Colonic mucosa (tissue), 4 donors: Measurements from ENCODE around the gene SLC25A45. TPM values are rescaled to one million over a fixed set of nuclear protein-coding genes. Genes with fewer than 3 reads are reported as not detected.

Experiments
- DNase-seq: peaks from one replicate; pipeline ENCODE4 v3.0.0-alpha.2; 2020
- H3K27ac ChIP-seq: fragments of 200-600 bp; one replicate; pipeline ENCODE4 v1.8.0; 2021
- H3K27me3 ChIP-seq: fragments of 200-600 bp; one replicate; pipeline ENCODE4 v1.8.0; 2021
- H3K36me3 ChIP-seq: fragments of 200-600 bp; one replicate; pipeline ENCODE4 v1.8.0; 2021
- H3K4me1 ChIP-seq: fragments of 200-600 bp; one replicate; pipeline ENCODE4 v1.8.0; 2021; ENCODE audit warnings: mild to moderate bottlenecking
- H3K4me3 ChIP-seq: fragments of 200-600 bp; one replicate; pipeline ENCODE4 v1.8.0; 2021
- H3K9ac ChIP-seq, 2 donors: one replicate each; pipeline ENCODE4 v1.7.0; 2013; ENCODE audit warnings: control low read depth in 2 of 2, low read depth in 2 of 2, low read length in 2 of 2
- H3K9me3 ChIP-seq: fragments of 200-600 bp; one replicate; pipeline ENCODE4 v1.8.0; 2021
- CTCF ChIP-seq: fragments of 200-600 bp; IDR thresholded peaks from one replicate; pipeline ENCODE4 v1.8.0; 2022; ENCODE audit warnings: antibody characterized with exemption, mild to moderate bottlenecking
- intact Hi-C: fragments of 100-400 bp; cut with DNase I; formaldehyde crosslinking; loops from one replicate; pipeline ENCODE4 v1.14.1; 2022
- total RNA-seq, 2 donors: library from RNA; stranded (reverse); fragmentation: NEBNext Ultra II Directional in 1 of 2; extraction: Animal tissue kit (Norgen Biotek cat#: 25700) in 1 of 2; gene quantifications; one replicate each; pipeline ENCODE4 v1.2.1, GENCODE V29; 2021
- donor health status: healthy.
- donor health status: DM: no; HTN: no; CAD: no.
- donor health status: DM: no; HTN: no; CAD: no.

Gene SLC25A45
- total RNA-seq, 2 donors from 2014 or later: 4.4 to 6.9 TPM

- intact Hi-C loops: loop anchor here (2.0 kb wide), 1 partner anchor 82 kb away; no protein-coding TSS in a partner anchor
- Histone ChIP-seq H3K9ac (peak within 1 kb of the TSS; percentile 100), H3K9me3 (no peaks in the 10 kb centered on the region), H3K4me3 (peak within 1 kb of the TSS; percentile 72), H3K27me3 (no peaks in the 10 kb centered on the region), H3K36me3 (no peaks in the 10 kb centered on the region), H3K4me1 (peaks cover 6% of the 10 kb centered on the region), H3K27ac (peak within 1 kb of the TSS; percentile 100)
- TF ChIP-seq CTCF: no peak
- DNase-seq: peak; percentile 100
Observed at GRCh38 chr11:65422633-65423515, 40.4 kb upstream of the SLC25A45 start, which contains the start of gene NEAT1. Gene NEAT1, plus strand, starts transcription at chr11:65422798.

GRCh38 chr11:65421794-65422632 is 39.6 kb upstream of the SLC25A45 start:
- Histone ChIP-seq H3K9me3 (no peaks in the 10 kb centered on the region), H3K9ac (peak overlapping the region; percentile 100), H3K27ac (peak overlapping the region; percentile 100), H3K27me3 (no peaks in the 10 kb centered on the region), H3K4me3 (peak overlapping the region; percentile 72), H3K4me1 (peaks cover 10% of the 10 kb centered on the region), H3K36me3 (no peaks in the 10 kb centered on the region)
- DNase-seq: peak; percentile 98
- intact Hi-C loops: loop anchor here (2.0 kb wide), 1 partner anchor 83 kb away; no protein-coding TSS in a partner anchor
- no peak for TF ChIP-seq CTCF

GRCh38 chr11:65420979-65421793 is 38.7 kb upstream of the SLC25A45 start:
- Histone ChIP-seq H3K4me1 (peaks cover 10% of the 10 kb centered on the region), H3K27me3 (no peaks in the 10 kb centered on the region), H3K4me3 (peak overlapping the region; percentile 72), H3K9ac (peak overlapping the region; percentile 100), H3K9me3 (no peaks in the 10 kb centered on the region), H3K36me3 (no peaks in the 10 kb centered on the region), H3K27ac (peak overlapping the region; percentile 100)
- peak; percentile 96 for DNase-seq
- intact Hi-C loops: no loop called here
- no peak for TF ChIP-seq CTCF

GRCh38 chr11:65420506-65420905 is 38.1 kb upstream of the SLC25A45 start:
- Histone ChIP-seq H3K4me1 (peaks cover 10% of the 10 kb centered on the region), H3K36me3 (no peaks in the 10 kb centered on the region), H3K27ac (peak overlapping the region; percentile 100), H3K4me3 (no peak overlapping the region), H3K9ac (peak overlapping the region; percentile 100), H3K9me3 (no peaks in the 10 kb centered on the region), H3K27me3 (no peaks in the 10 kb centered on the region)
- intact Hi-C loops: no loop called here
- no peak for TF ChIP-seq CTCF
- DNase-seq: no peak
